MCF 10A (cell line): ENCODE measurements around the gene OLFML2A. TPM values are rescaled to one million over a fixed set of nuclear protein-coding genes. Genes with fewer than 3 reads are reported as not detected.

Experiments used
- BruUV-seq: library from RNA; stranded (reverse); fragments of 400-500 nt; replicated peaks from 2 replicates; lab custom pipeline; 2021; lab: Mats Ljungman, UMichigan
- CTCF ChIA-PET: fragments of 300-600 bp; sonication (Branson Sonifier 250); formaldehyde crosslinking; extraction: SDS; loops from one replicate; lab custom pipeline; 2021; ENCODE audit warnings: antibody characterized with exemption, inconsistent platforms; lab: Yijun Ruan, JAX
- POLR2A ChIA-PET: fragments of 300-600, 350-650 bp; sonication (Branson Sonifier 250); formaldehyde crosslinking; extraction: SDS; loops from one replicate; lab custom pipeline; 2020; ENCODE audit warnings: antibody characterized with exemption, inconsistent platforms; lab: Yijun Ruan, JAX
- DNase-seq: peaks from one replicate; pipeline ENCODE4 v3.0.0-alpha.2; 2018; ENCODE audit not compliant: unreplicated experiment
- H3K27ac Mint-ChIP-seq: one replicate; pipeline ENCODE4 v1.8.0; 2022; ENCODE audit warnings: mild to moderate bottlenecking, low read depth, mixed read lengths; ENCODE audit not compliant: unreplicated experiment
- H3K27me3 Mint-ChIP-seq: one replicate; pipeline ENCODE4 v1.8.0; 2022; ENCODE audit warnings: mixed read lengths; ENCODE audit not compliant: insufficient read depth, unreplicated experiment
- H3K36me3 Mint-ChIP-seq: one replicate; pipeline ENCODE4 v1.8.0; 2022; ENCODE audit warnings: mild to moderate bottlenecking, moderate library complexity, mixed read lengths; ENCODE audit not compliant: insufficient read depth, unreplicated experiment
- H3K4me1 Mint-ChIP-seq: one replicate; pipeline ENCODE4 v1.8.0; 2022; ENCODE audit warnings: mixed read lengths; ENCODE audit not compliant: insufficient read depth, unreplicated experiment
- H3K4me3 Mint-ChIP-seq: one replicate; pipeline ENCODE4 v1.8.0; 2022; ENCODE audit warnings: mild to moderate bottlenecking, moderate library complexity, mixed read lengths; ENCODE audit not compliant: unreplicated experiment
- H3K9me3 Mint-ChIP-seq: one replicate; pipeline ENCODE4 v1.8.0; 2022; ENCODE audit warnings: mixed read lengths; ENCODE audit not compliant: unreplicated experiment
- CTCF ChIP-seq: fragments of 200-600 bp; IDR thresholded peaks from one replicate; pipeline ENCODE4 v1.8.0; 2022; ENCODE audit warnings: antibody characterized with exemption, mild to moderate bottlenecking; ENCODE audit not compliant: unreplicated experiment
- intact Hi-C: fragments of 100-400 bp; cut with micrococcal nuclease; formaldehyde crosslinking; loops from 2 replicates; pipeline ENCODE4 v1.14.1; 2022
- total RNA-seq: library from RNA; stranded (reverse); gene quantifications from 2 replicates; pipeline ENCODE4 v1.2.3, GENCODE V29; 2022

The OLFML2A gene
- total RNA-seq, 1 experiment from 2014 or later: 0.21 TPM

- no peak overlapping the region for H3K27ac Mint-ChIP-seq
- no peak overlapping the region for H3K4me3 Mint-ChIP-seq
- DNase-seq: no peak
- no peaks in the 10 kb centered on the region for H3K9me3 Mint-ChIP-seq
- BruUV-seq: no TSS peak
- no peaks in the 10 kb centered on the region for H3K27me3 Mint-ChIP-seq
- POLR2A ChIA-PET: interaction anchor here (1.4 to 15.3 kb wide), 4 partner anchors 12 to 84 kb away, joined by 3 to 299 read pairs (median 13); partner anchors contain the start of genes NR6A1 and OLFML2A
- CTCF ChIA-PET: interaction anchor here (0.7 to 29.4 kb wide), 7 partner anchors 9 to 83 kb away, joined by 3 to 927 read pairs (median 3); partner anchors contain the start of genes NR6A1 and OLFML2A
- TF ChIP-seq CTCF: no peak
- intact Hi-C loops: no loop called here
- peaks cover 59% of the 10 kb centered on the region for H3K36me3 Mint-ChIP-seq
- peaks cover 16% of the 10 kb centered on the region for H3K4me1 Mint-ChIP-seq
Observed at GRCh38 chr9:124857533-124858162, 80.7 kb downstream of the OLFML2A start.

- no TSS peak for BruUV-seq
- intact Hi-C loops: no loop called here
- ChIA-PET CTCF (interaction anchor here (0.9 to 29.4 kb wide), 5 partner anchors 8 to 84 kb away, joined by 3 to 927 read pairs (median 3); partner anchors contain the start of genes NR6A1 and OLFML2A), POLR2A (interaction anchor here (0.8 to 15.3 kb wide), 4 partner anchors 11 to 378 kb away, joined by 3 to 299 read pairs (median 76); partner anchors contain the start of genes NR6A1 and OLFML2A)
- Mint-ChIP-seq H3K27ac (no peak overlapping the region), H3K4me3 (no peak overlapping the region), H3K4me1 (peaks cover 15% of the 10 kb centered on the region), H3K36me3 (peaks cover 59% of the 10 kb centered on the region), H3K9me3 (no peaks in the 10 kb centered on the region), H3K27me3 (no peaks in the 10 kb centered on the region)
- DNase-seq: no peak
- TF ChIP-seq CTCF: no peak
Observed at GRCh38 chr9:124858330-124859046, 81.6 kb downstream of the OLFML2A start.

GRCh38 chr9:124859803-124860581 lies 83.1 kb downstream of the OLFML2A start:
- POLR2A ChIA-PET: interaction anchor here (0.6 to 15.3 kb wide), 11 partner anchors 11 to 447 kb away, joined by 3 to 299 read pairs (median 14); partner anchors contain the start of genes NR6A1 and OLFML2A
- H3K9me3 Mint-ChIP-seq: no peaks in the 10 kb centered on the region
- no peak for TF ChIP-seq CTCF
- intact Hi-C loops: loop anchor here (5.0 kb wide), 1 partner anchor 512 kb away; no protein-coding TSS in a partner anchor
- peak overlapping the region; percentile 81 for H3K4me3 Mint-ChIP-seq
- peaks cover 22% of the 10 kb centered on the region for H3K4me1 Mint-ChIP-seq
- BruUV-seq: no TSS peak
- DNase-seq: no peak
- H3K27me3 Mint-ChIP-seq: no peaks in the 10 kb centered on the region
- peak overlapping the region; percentile 77 for H3K27ac Mint-ChIP-seq
- H3K36me3 Mint-ChIP-seq: peaks cover 59% of the 10 kb centered on the region
- CTCF ChIA-PET: interaction anchor here (0.6 to 29.4 kb wide), 9 partner anchors 9 to 149 kb away, joined by 3 to 927 read pairs (median 3); partner anchors contain the start of genes NR6A1 and OLFML2A
